CD4-positive, alpha-beta T cell treated with Interleukin-17A for 1 hour (primary cell): Measurements from ENCODE around the gene PTPRD.

ENCODE experiments used
- DNase-seq: peaks from one replicate; pipeline ENCODE4 v3.0.0-alpha.2; 2020

Gene PTPRD

GRCh38 chr9:8800196-8800595 is 1812.6 kb downstream of the PTPRD start:
- DNase-seq, result no peak

DNA sequence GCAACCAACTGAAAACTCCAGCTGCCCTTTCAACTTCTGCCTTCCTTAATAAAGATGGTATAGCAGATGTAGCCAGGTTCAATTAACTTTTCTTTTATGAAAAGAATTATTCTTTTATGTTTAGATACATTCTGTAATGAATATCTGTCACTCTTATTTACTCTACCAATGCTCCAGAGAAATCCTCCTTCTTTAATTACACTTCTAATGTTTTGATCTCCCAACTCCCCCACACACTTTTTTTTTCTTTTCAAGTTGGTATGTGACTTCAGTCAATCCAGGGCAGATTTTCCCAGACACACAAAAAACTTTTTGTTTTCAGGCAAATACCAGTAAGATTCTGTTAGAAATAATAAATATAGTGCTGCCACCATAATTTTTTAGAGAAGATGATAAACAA is 1813.2 kb downstream of the PTPRD start:
- no peak for DNase-seq

- no peak for DNase-seq
Measured at GRCh38 chr9:8799206-8799605, 1813.6 kb downstream of the PTPRD start.

DNA sequence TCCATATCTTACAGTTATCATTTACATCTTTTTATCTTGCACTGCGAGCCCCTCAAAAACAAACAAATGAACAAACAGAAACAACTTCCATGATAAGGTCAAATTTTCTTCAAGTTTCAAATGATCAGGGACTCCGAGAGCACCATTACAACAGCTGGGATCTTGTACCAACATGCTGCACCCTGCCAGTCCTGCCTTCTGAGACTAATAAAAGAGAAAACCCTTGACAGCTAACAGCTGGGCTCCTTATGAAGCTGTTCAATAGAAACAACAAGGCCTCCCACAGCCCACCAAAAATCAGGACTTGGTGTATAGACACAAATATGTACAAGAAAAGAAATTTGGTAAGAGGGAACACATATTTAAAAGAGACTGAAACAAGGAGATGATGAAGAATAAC is 1828.0 kb downstream of the PTPRD start:
- no peak for DNase-seq

GRCh38 chr9:8783941-8784340 is 1828.9 kb downstream of the PTPRD start:
- DNase-seq, result no peak

DNA sequence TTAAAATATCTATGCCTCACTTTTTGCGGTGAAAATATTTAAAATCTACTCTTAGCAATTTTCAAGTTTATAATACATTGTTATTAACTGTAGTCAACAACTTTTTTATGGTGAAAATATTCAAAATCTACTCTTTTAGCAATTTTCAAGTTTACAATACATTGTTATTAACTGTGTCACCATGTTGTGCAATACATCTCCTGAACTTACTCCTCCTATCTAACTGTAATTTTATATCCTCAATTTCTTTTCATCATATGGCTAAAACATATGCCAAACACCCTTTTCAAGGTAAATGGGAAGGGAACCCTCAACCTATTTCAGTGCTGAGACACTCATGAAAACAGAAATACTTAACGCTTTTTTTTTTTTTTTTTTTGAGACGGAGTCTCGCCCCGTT is 1830.6 kb downstream of the PTPRD start:
- DNase-seq, result no peak

DNA sequence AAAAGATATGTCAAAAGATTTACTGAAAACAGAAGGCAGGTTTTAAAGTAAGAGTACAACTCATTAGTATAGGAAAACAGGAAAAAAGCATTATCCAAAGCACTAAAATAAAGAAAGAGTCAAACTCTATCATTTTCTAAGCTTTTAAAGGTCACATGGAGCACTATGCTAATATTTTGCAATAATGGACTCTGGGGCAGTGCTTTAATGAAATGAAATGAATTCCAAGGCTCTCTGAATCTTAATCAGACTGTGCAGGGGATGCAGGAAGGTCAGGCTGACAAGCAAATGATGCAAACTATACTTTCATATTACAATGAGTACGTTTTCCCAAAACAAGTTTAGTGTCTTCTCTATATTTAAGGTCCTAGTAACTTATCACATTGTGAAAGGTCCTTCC is 1831.3 kb downstream of the PTPRD start:
- DNase-seq, result no peak

GRCh38 chr9:8780386-8780785 is 1832.4 kb downstream of the PTPRD start:
- no peak for DNase-seq

GRCh38 chr9:8779478-8779877 is 1833.3 kb downstream of the PTPRD start:
- no peak for DNase-seq

- DNase-seq, result no peak
Measured at GRCh38 chr9:8778356-8778755, 1834.4 kb downstream of the PTPRD start.

GRCh38 chr9:8772302-8772701 is 1840.5 kb downstream of the PTPRD start:
- no peak for DNase-seq

DNA sequence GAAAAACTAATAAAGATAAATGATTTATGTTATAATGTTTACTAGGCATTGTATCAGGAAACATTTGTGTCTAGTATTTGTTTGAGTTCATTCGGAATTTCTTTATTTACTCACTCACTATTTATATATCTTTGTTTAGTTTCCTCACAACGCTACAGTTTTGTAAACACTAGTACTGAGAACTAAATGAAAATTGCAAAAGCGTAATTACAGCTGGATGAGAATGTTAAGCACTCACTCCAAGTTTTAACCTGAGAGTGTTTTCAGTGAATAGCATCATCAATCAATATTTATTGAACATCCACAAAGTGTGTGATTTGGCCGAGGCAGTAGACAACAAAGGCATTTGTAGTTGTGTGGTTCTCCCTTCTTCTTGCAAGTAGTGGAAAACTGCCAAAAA is 1843.6 kb downstream of the PTPRD start:
- DNase-seq, result no peak

- DNase-seq, result no peak
Measured at GRCh38 chr9:8766096-8766495, 1846.7 kb downstream of the PTPRD start.

GRCh38 chr9:8764051-8764450 is 1848.8 kb downstream of the PTPRD start:
- no peak for DNase-seq

DNA sequence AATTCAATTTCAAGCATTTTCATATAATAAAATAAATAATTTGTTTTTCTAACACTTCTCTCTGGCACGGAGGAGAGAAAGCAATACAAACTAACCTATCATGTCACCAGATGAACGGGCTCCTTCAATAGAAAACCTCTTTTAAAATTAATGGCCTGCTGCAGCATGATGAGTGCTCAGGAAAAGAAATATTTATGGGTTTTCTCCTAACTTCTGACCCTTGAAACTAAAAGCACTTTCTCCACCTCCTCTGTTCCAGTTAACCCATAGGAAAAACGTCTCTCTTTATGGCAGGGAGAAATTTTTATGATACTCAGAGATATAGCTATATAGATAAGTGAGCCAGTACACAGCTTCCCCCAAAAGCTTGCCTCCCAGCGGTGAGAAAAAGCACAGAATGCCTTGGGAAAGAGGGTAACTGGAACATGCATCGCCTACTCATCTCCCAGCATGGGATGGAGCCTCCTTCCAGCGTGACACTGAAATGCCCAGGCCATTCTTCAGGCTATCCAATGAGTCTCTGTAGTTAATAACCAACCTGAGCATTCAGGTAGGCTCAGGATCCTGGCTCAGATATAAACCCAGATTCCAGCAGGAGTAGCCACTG is 1850.2 kb downstream of the PTPRD start:
- DNase-seq, result no peak

GRCh38 chr9:8760000-8760767 is 1852.6 kb downstream of the PTPRD start:
- no peak for DNase-seq

DNA sequence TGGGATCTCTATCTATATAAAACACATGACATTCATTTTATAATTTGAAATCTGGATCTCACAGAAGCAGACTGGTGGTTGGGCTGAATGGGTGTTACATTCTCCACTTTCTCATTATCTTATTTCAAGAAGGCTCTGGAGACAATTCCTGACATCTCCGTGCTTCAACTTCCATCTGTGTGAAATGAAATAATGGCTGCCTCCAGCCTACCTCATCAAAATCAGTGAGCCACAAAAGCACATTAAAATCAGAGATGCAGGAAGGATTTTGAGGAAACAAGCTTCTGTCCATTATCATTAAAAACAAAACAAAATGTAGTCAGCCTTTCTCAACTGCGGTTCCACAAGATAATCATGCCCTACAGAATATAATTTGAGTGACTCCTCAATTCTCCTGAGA is 1854.9 kb downstream of the PTPRD start:
- no peak for DNase-seq

- DNase-seq, result no peak
Measured at GRCh38 chr9:8754751-8755150, 1858.1 kb downstream of the PTPRD start.

- no peak for DNase-seq
Measured at GRCh38 chr9:8751406-8751930, 1861.3 kb downstream of the PTPRD start.

DNA sequence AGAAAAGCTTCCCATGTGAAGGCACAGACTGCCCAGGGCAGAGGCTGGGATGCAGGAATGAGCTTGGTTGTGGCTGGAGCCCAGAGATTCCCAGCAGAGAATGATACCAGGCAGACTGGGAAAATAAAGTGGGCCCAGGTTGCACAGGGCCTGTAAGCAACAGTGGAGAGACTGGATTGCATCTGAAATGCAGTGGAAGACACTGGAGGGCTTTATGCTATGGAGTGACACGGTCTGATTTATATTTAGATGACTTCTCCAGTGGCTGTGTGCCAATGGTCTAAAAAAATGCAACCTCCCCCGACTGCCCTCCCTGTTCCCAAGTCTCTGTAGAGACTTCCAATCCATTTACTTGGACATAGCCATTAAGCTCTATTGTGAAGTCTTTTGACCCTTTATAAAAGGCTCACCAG is 1862.2 kb downstream of the PTPRD start:
- DNase-seq, result no peak

GRCh38 chr9:8745347-8745746 is 1867.5 kb downstream of the PTPRD start:
- DNase-seq, result no peak

DNA sequence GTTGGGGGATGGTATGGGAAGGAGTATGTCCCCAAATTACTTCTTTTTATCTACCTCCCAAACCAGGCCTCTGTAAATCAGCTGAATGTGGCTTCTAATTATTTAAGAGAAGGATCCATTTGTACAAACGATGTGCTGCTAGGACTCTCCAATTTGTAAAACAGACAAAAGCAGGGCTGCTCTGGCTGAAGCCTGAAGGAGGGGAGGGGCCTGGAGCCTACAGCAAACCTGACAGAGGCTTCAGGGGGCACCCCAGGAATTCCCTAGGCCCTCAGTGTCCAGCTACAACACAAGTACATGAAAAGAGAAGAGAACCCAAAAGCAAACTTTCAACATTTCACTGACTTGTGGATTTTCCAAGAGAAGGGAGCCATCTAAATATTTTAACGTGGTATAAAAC is 1873.9 kb downstream of the PTPRD start:
- DNase-seq, result no peak

DNA sequence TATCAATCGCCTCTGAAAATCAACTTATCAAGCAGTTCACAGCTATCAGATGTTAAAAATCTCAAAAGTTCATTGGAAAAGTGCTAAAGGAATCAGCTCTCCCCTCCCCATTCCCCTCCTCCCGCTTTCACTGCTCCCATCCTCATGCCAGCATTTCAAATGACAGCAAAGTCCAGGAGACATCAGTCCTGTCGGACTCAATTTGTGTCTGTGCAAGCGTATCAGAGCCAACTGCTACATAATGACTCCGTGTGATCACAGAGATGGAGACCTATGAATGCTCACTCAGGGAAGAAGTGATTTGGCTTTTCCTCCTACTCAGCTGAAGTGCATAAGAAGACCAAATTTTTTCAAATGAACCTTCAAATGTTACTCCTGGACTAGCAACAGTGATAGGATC is 1876.0 kb downstream of the PTPRD start:
- no peak for DNase-seq

GRCh38 chr9:8734760-8735159 is 1878.0 kb downstream of the PTPRD start:
- no peak for DNase-seq
